Measurements from ENCODE around the gene AP3S2. TPM values are rescaled to one million over a fixed set of nuclear protein-coding genes. Genes with fewer than 3 reads are reported as not detected.

Gene AP3S2
- total and polyA plus RNA-seq, 2 of the 8 experiments (the other 6 are each of a cell fraction or from before 2014, with no cell fraction given), result 19.2 to 45.4 TPM

- H4K8ac ChIP-seq (ENCODE audit: extremely low read depth, insufficient read depth, low read length), result no peak overlapping the region
- DNase-seq (ENCODE audit: low read depth in 1 of 2, low spot score in 2 of 2) (no peak), FAIRE-seq (no peak)
- H3K36me3 ChIP-seq (ENCODE audit: control insufficient read depth in 2 of 4, insufficient read depth in 4 of 4, low read length in 3 of 4), result no peaks in the 10 kb centered on the region
- H3K27ac ChIP-seq (ENCODE audit: low read depth, low read length), result no peak overlapping the region
- H3K4me3 ChIP-seq (ENCODE audit: extremely low read depth in 1 of 4, insufficient read depth in 2 of 4, low read depth in 3 of 4, low read length in 4 of 4), result no peak overlapping the region
- H3K79me1 ChIP-seq (ENCODE audit: low read depth, low read length), result no peaks in the 10 kb centered on the region
- no peak overlapping the region for H4K91ac ChIP-seq (replicated peaks; ENCODE audit: insufficient read length, low read length)
- H3K27me3 ChIP-seq (replicated peaks in 1 of 4; ENCODE audit: control insufficient read depth in 3 of 4, extremely low read depth in 1 of 4, insufficient read depth in 3 of 4, low read length in 3 of 4), result no peaks in the 10 kb centered on the region
- no peaks in the 10 kb centered on the region for H4K20me1 ChIP-seq (replicated peaks in 1 of 2; ENCODE audit: control insufficient read depth in 1 of 2, insufficient read depth in 2 of 2, low read length in 2 of 2)
- peaks cover 3 to 7% (median 6%) of the 10 kb centered on the region in 4 experiments; a peak in 6 of 7 replicates for H3K4me1 ChIP-seq (replicated peaks in 1 of 4; ENCODE audit: control insufficient read depth in 3 of 4, insufficient read depth in 4 of 4, low read length in 3 of 4)
- no peak overlapping the region for H3K56ac ChIP-seq (replicated peaks; ENCODE audit: insufficient read length, low read depth, low read length)
- ChIA-PET CTCF (ENCODE audit: partially characterized antibody) (interaction anchor here (0.6 to 1.2 kb wide), 3 partner anchors 19 to 28 kb away, joined by 3 read pairs; partner anchors contain the start of gene AP3S2), POLR2A (ENCODE audit: partially characterized antibody) (no interaction called here)
- H3K23me2 ChIP-seq (ENCODE audit: low read depth, low read length), result peaks cover 7% of the 10 kb centered on the region; the same call in 1 of the 2 replicates
- H3K18ac ChIP-seq (ENCODE audit: extremely low read depth, low read length), result no peak overlapping the region
- H2BK12ac ChIP-seq (ENCODE audit: low read depth, low read length), result no peak overlapping the region
- no peak overlapping the region for H2BK20ac ChIP-seq (ENCODE audit: low read length)
- no peak overlapping the region for H4K5ac ChIP-seq (ENCODE audit: insufficient read length, low read depth, low read length)
- H2BK5ac ChIP-seq (ENCODE audit: low read depth, low read length), result no peak overlapping the region
- no peaks in the 10 kb centered on the region for H3K79me2 ChIP-seq (ENCODE audit: control insufficient read depth in 1 of 2, insufficient read depth in 2 of 2, low read length in 2 of 2)
- no peak overlapping the region for H3K4ac ChIP-seq (replicated peaks; ENCODE audit: insufficient read length, low read depth, low read length)
- H3K4me2 ChIP-seq (ENCODE audit: insufficient read depth in 1 of 2, low read depth in 2 of 2, low read length in 2 of 2), result no peak overlapping the region
- H2AFZ ChIP-seq (ENCODE audit: low read length), result no peak overlapping the region
- H2BK120ac ChIP-seq (replicated peaks; ENCODE audit: low read depth, low read length), result no peak overlapping the region
- H2BK15ac ChIP-seq (ENCODE audit: low read length), result no peak overlapping the region
- 85% methylated on average over 4 of the region's 4 CpGs; no CpG with 5 or more reads in 1 of the 2 experiments for WGBS, 2 experiments (ENCODE audit: extremely low coverage in 1 of 2, insufficient coverage in 1 of 2, insufficient read length in 1 of 2, insufficient replicate concordance in 2 of 2, low coverage in 1 of 2, low lambda C conversion rate in 2 of 2, missing lambda C conversion rate in 1 of 2)
- H3K9ac ChIP-seq (replicated peaks in 1 of 4; ENCODE audit: extremely low read depth in 1 of 4, low read depth in 3 of 4, low read length in 3 of 4), result no peak overlapping the region
- H3K9me3 ChIP-seq (ENCODE audit: insufficient read depth in 2 of 2, low read depth in 1 of 2, low read length in 1 of 2), result no peaks in the 10 kb centered on the region
- H3K23ac ChIP-seq (ENCODE audit: insufficient read length), result no peak overlapping the region
- no peak overlapping the region for H2AK5ac ChIP-seq (ENCODE audit: low read depth, low read length)
- H3K14ac ChIP-seq (ENCODE audit: insufficient read length), result no peak overlapping the region
- TF ChIP-seq MAX (IDR thresholded peaks at IDR 0.05) (no peak), SRF (IDR thresholded peaks at IDR 0.05; ENCODE audit: low read depth, low read length) (no peak), SP4 (IDR thresholded peaks at IDR 0.05; ENCODE audit: low read length) (no peak), SAP30 (IDR thresholded peaks at IDR 0.05; ENCODE audit: insufficient read depth, insufficient replicate concordance, low read length) (no peak), POLR2A (IDR thresholded peaks at IDR 0.05; ENCODE audit: control extremely low read depth in 1 of 2, low read depth in 2 of 2, low read length in 2 of 2) (no peak), NANOG (IDR thresholded peaks at IDR 0.05; ENCODE audit: insufficient read depth, low read depth, low read length, poor library complexity, severe bottlenecking) (no peak), CREB1 (IDR thresholded peaks at IDR 0.05) (no peak), CHD2 (IDR thresholded peaks at IDR 0.05; ENCODE audit: low read length) (no peak), RNF2 (IDR thresholded peaks at IDR 0.05; ENCODE audit: borderline replicate concordance, low read depth, low read length, missing control alignments, poor library complexity, severe bottlenecking) (no peak), TAF1 (IDR thresholded peaks at IDR 0.05; ENCODE audit: low read depth, low read length) (no peak), USF2 (IDR thresholded peaks at IDR 0.05; ENCODE audit: low read length) (no peak), SIX5 (IDR thresholded peaks at IDR 0.05; ENCODE audit: low read depth, low read length) (no peak), TBP (IDR thresholded peaks at IDR 0.05; ENCODE audit: low read depth, low read length) (no peak)
Measured at GRCh38 chr15:89917442-89918101, 23.8 kb upstream of the AP3S2 start.
